ENCODE measurements around the gene SLC22A7.

DNA sequence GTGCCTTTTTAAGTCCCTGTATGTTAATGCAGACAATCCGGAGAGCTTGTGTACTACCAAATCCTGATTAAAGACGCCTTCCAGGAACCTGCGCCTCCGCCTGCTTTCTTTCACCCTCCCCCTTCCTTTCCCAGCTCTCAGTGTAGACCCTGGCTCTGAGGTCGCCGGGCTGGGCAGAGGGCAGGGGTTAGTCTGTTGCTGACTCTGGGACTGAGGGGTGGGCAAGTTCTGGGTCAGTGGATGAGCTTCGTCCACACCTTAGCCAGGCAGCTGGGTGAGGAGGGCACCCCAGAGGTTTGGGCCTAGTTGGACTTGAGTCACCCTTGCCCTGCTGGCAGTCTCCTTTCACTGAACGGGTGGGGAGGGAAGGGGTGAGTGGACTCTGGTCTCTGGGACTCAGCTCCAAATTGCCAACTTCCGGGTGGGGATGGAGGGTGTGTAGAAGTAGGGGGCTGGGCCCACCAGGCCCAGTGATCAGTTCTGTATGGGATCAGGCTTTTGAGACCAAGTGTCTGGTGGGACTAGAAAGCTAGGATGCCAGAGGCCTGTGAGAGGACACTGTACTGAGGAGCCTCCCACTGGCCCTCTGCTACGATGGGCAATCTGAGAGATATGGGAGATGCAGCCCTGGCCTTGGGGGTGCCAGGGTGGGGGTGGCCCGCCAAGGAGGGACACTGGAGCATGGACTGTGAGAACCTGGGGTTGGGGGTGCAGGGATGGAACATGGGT, 21.3 kb upstream of the SLC22A7 start:
- TF ChIP-seq CTCF (IDR thresholded peaks at IDR 0.05) (no peak), EZH2 (IDR thresholded peaks at IDR 0.05; ENCODE audit: borderline replicate concordance, insufficient read depth, low read depth, low read length, poor library complexity, severe bottlenecking) (no peak)

Measured in B cell (primary cell).